ENCODE measurements around the gene SLC13A2.

Gene SLC13A2

GRCh38 chr17:28470266-28470913 is 3.1 kb upstream of the SLC13A2 start:
- DNase-seq (ENCODE audit: low read depth in 2 of 2), result no peak

- DNase-seq (ENCODE audit: low read depth in 2 of 2), result no peak
These were observed 2.5 kb upstream of the SLC13A2 start for GRCh38 chr17:28470914-28471366.

- no peak for DNase-seq (ENCODE audit: low read depth in 2 of 2)
These were observed 1.7 kb upstream of the SLC13A2 start for GRCh38 chr17:28471531-28472342.

- no peak for DNase-seq (ENCODE audit: low read depth in 2 of 2)
These were observed 460 bp upstream of the SLC13A2 start for GRCh38 chr17:28472871-28473497.

GRCh38 chr17:28474111-28474531 is 677 bp downstream of the SLC13A2 start:
- DNase-seq (ENCODE audit: low read depth in 2 of 2), result no peak

- no peak for DNase-seq (ENCODE audit: low read depth in 2 of 2)
These were observed 1.9 kb downstream of the SLC13A2 start for GRCh38 chr17:28475151-28475900.

GRCh38 chr17:28476076-28476865 is 2.8 kb downstream of the SLC13A2 start:
- no peak for DNase-seq (ENCODE audit: low read depth in 2 of 2)

- DNase-seq (ENCODE audit: low read depth in 2 of 2), result no peak
These were observed 4.5 kb downstream of the SLC13A2 start for GRCh38 chr17:28477928-28478327.

- no peak for DNase-seq (ENCODE audit: low read depth in 2 of 2)
These were observed 5.5 kb downstream of the SLC13A2 start for GRCh38 chr17:28478712-28479615.

GRCh38 chr17:28480278-28480677 is 6.8 kb downstream of the SLC13A2 start:
- no peak for DNase-seq (ENCODE audit: low read depth in 2 of 2)

GRCh38 chr17:28480799-28481571 is 7.5 kb downstream of the SLC13A2 start:
- no peak for DNase-seq (ENCODE audit: low read depth in 2 of 2)

- DNase-seq (ENCODE audit: low read depth in 2 of 2), result no peak
These were observed 9.2 kb downstream of the SLC13A2 start for GRCh38 chr17:28482551-28483199.

- DNase-seq (ENCODE audit: low read depth in 2 of 2), result no peak
These were observed 10.9 kb downstream of the SLC13A2 start for GRCh38 chr17:28484296-28484695.

- no peak for DNase-seq (ENCODE audit: low read depth in 2 of 2)
These were observed 11.6 kb downstream of the SLC13A2 start for GRCh38 chr17:28485049-28485448.

- DNase-seq (ENCODE audit: low read depth in 2 of 2), result no peak
These were observed 14.6 kb downstream of the SLC13A2 start for GRCh38 chr17:28487881-28488532.

- no peak for DNase-seq (ENCODE audit: low read depth in 2 of 2)
These were observed 15.3 kb downstream of the SLC13A2 start for GRCh38 chr17:28488533-28489276.

- no peak for DNase-seq (ENCODE audit: low read depth in 2 of 2)
These were observed 17.8 kb downstream of the SLC13A2 start for GRCh38 chr17:28491286-28491685.

GRCh38 chr17:28491860-28492259 is 18.4 kb downstream of the SLC13A2 start:
- no peak for DNase-seq (ENCODE audit: low read depth in 2 of 2)

All from stimulated activated CD8-positive, alpha-beta memory T cell treated with anti-CD3 and anti-CD28 coated beads, Interleukin-15, amount 100 ng/mL, for 48 hours (primary cell).